T-helper 22 cell (primary cell): ENCODE measurements around the gene CD58.

ENCODE experiments used
- DNase-seq: peaks from one replicate; pipeline ENCODE4 v3.0.0-alpha.2; 2020; ENCODE audit warnings: low read depth

CD58 gene

GRCh38 chr1:116465845-116466685 lies 104.8 kb downstream of the CD58 start:
- no peak for DNase-seq

- no peak for DNase-seq
Measured at GRCh38 chr1:116465477-116465844, 105.4 kb downstream of the CD58 start.
